ENCODE measurements around the gene BDKRB2.

The BDKRB2 gene

DNA sequence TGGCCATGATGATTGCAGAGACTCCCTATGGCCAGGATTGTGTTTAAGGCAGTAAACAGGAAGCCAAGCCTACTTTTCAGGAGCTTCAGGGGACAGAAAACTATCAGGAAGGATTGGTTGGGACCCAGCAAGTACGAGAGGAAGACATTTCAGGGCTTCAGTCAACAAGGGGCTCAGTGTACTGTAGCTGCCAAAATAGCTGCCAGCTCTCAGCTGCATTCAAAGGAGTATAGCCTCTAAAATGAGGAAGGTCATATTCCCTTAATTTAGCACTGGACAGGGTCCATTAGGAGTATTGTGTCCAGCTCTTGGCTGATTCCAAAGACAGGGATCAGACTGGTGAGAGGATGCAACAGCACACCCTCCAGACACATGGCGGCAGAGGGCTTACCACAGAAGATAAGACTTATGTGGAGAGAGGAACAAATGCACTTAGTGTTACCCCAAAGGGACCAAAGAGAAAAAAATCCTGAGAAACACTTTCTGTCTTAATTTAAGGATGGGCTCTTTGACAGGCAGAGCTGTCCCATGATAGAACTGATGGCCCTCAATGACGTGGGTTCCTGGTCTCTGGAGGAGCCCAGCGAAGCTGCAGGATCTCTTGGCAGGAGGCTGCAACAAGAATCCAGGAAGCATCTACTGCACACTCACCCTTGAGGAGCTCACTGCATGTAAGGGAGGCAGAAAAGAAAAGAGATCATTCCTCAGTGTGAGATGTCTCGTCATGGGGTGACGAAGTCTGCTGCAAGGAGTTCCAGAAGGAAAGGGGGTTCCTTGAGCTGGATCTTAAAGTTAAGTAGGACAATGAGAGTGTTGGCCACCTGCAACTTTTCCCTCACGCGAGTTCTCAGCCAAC lies 66.2 kb downstream of the BDKRB2 start:
- TF ChIP-seq FOXM1 (IDR thresholded peaks at IDR 0.05; ENCODE audit: borderline replicate concordance) (no peak), HDGF (IDR thresholded peaks at IDR 0.05; ENCODE audit: borderline replicate concordance) (no peak), LEF1 (IDR thresholded peaks at IDR 0.05; ENCODE audit: borderline replicate concordance) (no peak), L3MBTL2 (conservative IDR thresholded peaks at IDR 0.05) (no peak)
- ChIA-PET CTCF (interaction anchor here (0.8 kb wide), 1 partner anchor 170 kb away, joined by 3 read pairs; no protein-coding TSS in a partner anchor), POLR2A (no interaction called here)
- no peak for DNase-seq (ENCODE audit: extremely low spot score)

- TF ChIP-seq PKNOX1 (IDR thresholded peaks at IDR 0.05) (no peak), ZNF384 (IDR thresholded peaks at IDR 0.05) (no peak), ARNT (IDR thresholded peaks at IDR 0.05) (no peak), FOXM1 (IDR thresholded peaks at IDR 0.05; ENCODE audit: borderline replicate concordance) (no peak), TARDBP (IDR thresholded peaks at IDR 0.05) (no peak), HDGF (IDR thresholded peaks at IDR 0.05; ENCODE audit: borderline replicate concordance) (no peak), NFRKB (IDR thresholded peaks at IDR 0.05) (no peak), FOXA1 (IDR thresholded peaks at IDR 0.05) (no peak), SP1 (IDR thresholded peaks at IDR 0.05) (no peak), FOXK2 (IDR thresholded peaks at IDR 0.05) (no peak), L3MBTL2 (conservative IDR thresholded peaks at IDR 0.05) (no peak), CTBP1 (IDR thresholded peaks at IDR 0.05; ENCODE audit: borderline replicate concordance) (no peak), LEF1 (IDR thresholded peaks at IDR 0.05; ENCODE audit: borderline replicate concordance) (no peak), BHLHE40 (IDR thresholded peaks at IDR 0.05; ENCODE audit: borderline replicate concordance) (no peak)
- POLR2A ChIA-PET, result no interaction called here
- CTCF ChIA-PET, result interaction anchor here (0.8 kb wide), 1 partner anchor 171 kb away, joined by 3 read pairs; no protein-coding TSS in a partner anchor
- no peak for DNase-seq (ENCODE audit: extremely low spot score)
These were observed 66.8 kb downstream of the BDKRB2 start for GRCh38 chr14:96271421-96271762.

DNA sequence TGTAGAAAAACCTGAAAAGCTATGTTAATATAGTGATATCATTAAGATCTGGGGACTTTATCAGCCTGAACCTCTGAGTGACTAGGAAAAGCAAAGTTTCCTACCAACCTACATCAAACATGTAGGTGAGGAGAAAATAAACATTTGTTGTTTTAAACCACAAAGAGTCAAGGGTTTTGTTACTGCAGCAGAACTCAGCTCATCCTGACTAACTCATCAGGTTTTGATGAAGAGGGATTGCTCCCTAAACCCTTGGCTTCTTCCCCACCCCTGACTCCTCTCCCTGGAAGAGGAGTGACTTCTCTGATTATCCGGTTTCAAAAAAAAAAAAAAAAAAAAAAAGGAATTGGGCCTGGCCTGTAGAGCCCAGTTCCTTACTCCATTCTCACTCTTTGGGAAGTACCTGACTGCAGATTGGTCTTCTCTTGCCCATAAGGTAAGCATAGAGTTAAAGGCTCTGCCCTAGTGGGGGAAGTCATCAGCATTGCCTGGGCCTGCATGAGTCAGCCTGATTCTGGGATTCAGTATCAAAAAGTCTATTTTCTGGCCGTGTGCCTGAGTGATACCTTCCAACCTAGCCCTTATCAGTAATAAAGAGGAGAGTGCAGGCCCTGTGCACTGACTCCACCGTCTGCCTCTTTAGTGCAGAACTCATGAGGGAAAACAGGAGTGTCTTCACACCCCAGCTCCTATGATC lies 68.3 kb downstream of the BDKRB2 start:
- TF ChIP-seq SP1 (IDR thresholded peaks at IDR 0.05) (no peak), L3MBTL2 (conservative IDR thresholded peaks at IDR 0.05) (no peak), HDGF (IDR thresholded peaks at IDR 0.05; ENCODE audit: borderline replicate concordance) (no peak), FOXK2 (IDR thresholded peaks at IDR 0.05) (no peak), ZNF384 (IDR thresholded peaks at IDR 0.05) (no peak), BHLHE40 (IDR thresholded peaks at IDR 0.05; ENCODE audit: borderline replicate concordance) (no peak), NFRKB (IDR thresholded peaks at IDR 0.05) (no peak), LEF1 (IDR thresholded peaks at IDR 0.05; ENCODE audit: borderline replicate concordance) (no peak), CTBP1 (IDR thresholded peaks at IDR 0.05; ENCODE audit: borderline replicate concordance) (no peak), TARDBP (IDR thresholded peaks at IDR 0.05) (no peak)
- CTCF ChIA-PET, result interaction anchor here (0.7 to 4.0 kb wide), 4 partner anchors 13 to 174 kb away, joined by 3 to 35 read pairs (median 3); no protein-coding TSS in a partner anchor
- no peak for DNase-seq (ENCODE audit: extremely low spot score)
- POLR2A ChIA-PET, result no interaction called here

DNA sequence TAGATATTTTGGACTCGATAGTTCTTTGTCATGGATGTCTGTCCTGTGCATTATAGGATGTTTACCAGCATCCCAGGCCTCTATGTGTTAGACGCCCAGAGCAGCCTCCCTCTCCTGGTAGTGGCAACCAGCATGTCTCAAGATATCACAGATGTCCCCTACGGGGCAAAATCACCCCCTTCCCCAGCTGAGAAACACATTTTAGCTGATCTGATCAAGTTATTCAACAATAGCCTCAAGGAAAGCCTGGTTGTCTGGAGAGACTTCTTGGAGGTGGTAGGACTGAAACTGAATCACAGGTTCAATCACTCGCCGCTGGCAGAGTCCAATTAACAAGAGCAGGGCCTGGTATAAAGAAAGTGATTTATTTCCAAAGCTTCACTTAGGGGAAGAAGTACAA lies 69.0 kb downstream of the BDKRB2 start:
- ChIA-PET POLR2A (no interaction called here), CTCF (interaction anchor here (1.2 to 4.0 kb wide), 2 partner anchors 172 to 275 kb away, joined by 3 to 35 read pairs; no protein-coding TSS in a partner anchor)
- no peak for DNase-seq (ENCODE audit: extremely low spot score)
- TF ChIP-seq SUZ12 (IDR thresholded peaks at IDR 0.05) (no peak), ARNT (IDR thresholded peaks at IDR 0.05) (no peak), BHLHE40 (IDR thresholded peaks at IDR 0.05; ENCODE audit: borderline replicate concordance) (no peak), FOXM1 (IDR thresholded peaks at IDR 0.05; ENCODE audit: borderline replicate concordance) (no peak), LEF1 (IDR thresholded peaks at IDR 0.05; ENCODE audit: borderline replicate concordance) (no peak)

GRCh38 chr14:96274122-96274521 lies 69.5 kb downstream of the BDKRB2 start:
- ChIA-PET POLR2A (no interaction called here), CTCF (interaction anchor here (1.2 to 4.0 kb wide), 3 partner anchors 171 to 276 kb away, joined by 3 to 35 read pairs (median 3); no protein-coding TSS in a partner anchor)
- DNase-seq (ENCODE audit: extremely low spot score), result no peak
- no peak for TF ChIP-seq FOXK2 (IDR thresholded peaks at IDR 0.05)
- TF ChIP-seq BHLHE40 (IDR thresholded peaks at IDR 0.05; ENCODE audit: borderline replicate concordance), result no peak
- no peak for TF ChIP-seq SUZ12 (IDR thresholded peaks at IDR 0.05)
- no peak for TF ChIP-seq NFRKB (IDR thresholded peaks at IDR 0.05)
- TF ChIP-seq HDGF (IDR thresholded peaks at IDR 0.05; ENCODE audit: borderline replicate concordance), result no peak
- no peak for TF ChIP-seq CTBP1 (IDR thresholded peaks at IDR 0.05; ENCODE audit: borderline replicate concordance)
- TF ChIP-seq FOXM1 (IDR thresholded peaks at IDR 0.05; ENCODE audit: borderline replicate concordance), result no peak
- TF ChIP-seq LEF1 (IDR thresholded peaks at IDR 0.05; ENCODE audit: borderline replicate concordance), result no peak
- TF ChIP-seq ELF4 (IDR thresholded peaks at IDR 0.05), result no peak
- TF ChIP-seq ZNF384 (IDR thresholded peaks at IDR 0.05), result no peak
- TF ChIP-seq ARNT (IDR thresholded peaks at IDR 0.05), result no peak
- TF ChIP-seq TARDBP (IDR thresholded peaks at IDR 0.05), result no peak
- TF ChIP-seq SP1 (IDR thresholded peaks at IDR 0.05), result no peak
- no peak for TF ChIP-seq L3MBTL2 (conservative IDR thresholded peaks at IDR 0.05)
- no peak for TF ChIP-seq PKNOX1 (IDR thresholded peaks at IDR 0.05)
- no peak for TF ChIP-seq FOXA1 (IDR thresholded peaks at IDR 0.05)

DNA sequence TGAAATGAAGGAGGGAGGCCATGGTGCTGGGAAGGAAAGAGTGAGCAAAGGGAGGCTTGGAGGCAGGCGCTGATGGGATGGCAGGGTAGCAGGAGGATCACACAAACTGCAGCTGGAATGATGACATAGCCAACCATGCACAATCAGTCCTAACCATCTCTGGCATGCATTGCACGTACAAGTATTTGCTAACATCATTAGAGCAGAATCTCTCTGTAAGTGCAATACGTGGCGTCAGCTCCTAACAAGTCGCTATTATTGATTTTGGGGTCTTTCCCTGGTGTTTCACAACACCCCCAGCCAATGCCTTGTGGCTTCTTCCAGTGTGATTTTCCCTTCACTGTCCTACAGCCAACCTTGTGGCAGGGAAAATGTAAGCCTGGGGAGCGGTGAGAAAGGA lies 69.9 kb downstream of the BDKRB2 start:
- POLR2A ChIA-PET, result no interaction called here
- CTCF ChIA-PET, result interaction anchor here (0.5 to 4.0 kb wide), 7 partner anchors 13 to 419 kb away, joined by 3 to 35 read pairs (median 3); no protein-coding TSS in a partner anchor
- no peak for DNase-seq (ENCODE audit: extremely low spot score)

More for the DNA sequence above, 69.9 kb downstream of the BDKRB2 start:
- TF ChIP-seq BHLHE40 (IDR thresholded peaks at IDR 0.05; ENCODE audit: borderline replicate concordance), result no peak
- TF ChIP-seq LEF1 (IDR thresholded peaks at IDR 0.05; ENCODE audit: borderline replicate concordance), result no peak
- TF ChIP-seq L3MBTL2 (conservative IDR thresholded peaks at IDR 0.05), result no peak
- TF ChIP-seq TARDBP (IDR thresholded peaks at IDR 0.05), result no peak
- no peak for TF ChIP-seq FOXK2 (IDR thresholded peaks at IDR 0.05)
- no peak for TF ChIP-seq ELF4 (IDR thresholded peaks at IDR 0.05)

Measured in HEK293T (cell line).